SH-SY5Y (cell line): ENCODE measurements around the gene ILK.

ENCODE experiments used
- GATA2 ChIP-seq: IDR thresholded peaks from 2 replicates; pipeline ENCODE4 v1.6.1; 2011; ENCODE audit warnings: mild to moderate bottlenecking, low read depth, low read length
- GATA3 ChIP-seq: IDR thresholded peaks from 2 replicates; pipeline ENCODE4 v1.6.1; 2011; ENCODE audit warnings: low read depth, mild to moderate bottlenecking, low read length, moderate library complexity

DNA sequence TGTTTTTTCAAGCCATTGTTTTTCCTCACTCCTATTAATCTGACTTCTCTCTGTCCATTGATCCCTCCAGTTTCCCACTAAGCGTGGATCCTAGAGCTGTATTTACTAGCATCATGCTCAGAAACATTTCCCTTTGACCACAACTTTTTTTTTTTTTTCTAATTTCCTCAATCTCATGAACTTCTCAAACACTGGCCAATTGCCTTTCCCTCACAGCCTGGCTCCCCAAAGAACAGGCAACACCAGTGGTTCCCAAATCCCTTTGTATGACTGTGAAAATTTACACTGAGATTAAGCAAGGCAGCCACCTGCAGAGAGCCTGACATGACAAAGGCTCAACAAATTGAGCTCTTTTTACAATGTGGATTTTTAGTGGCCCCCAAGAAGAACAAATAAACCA, 17.1 kb downstream of the ILK start:
- TF ChIP-seq GATA2 = no peak
- no peak for TF ChIP-seq GATA3
